Measurements from ENCODE around the gene RAET1L.

DNA sequence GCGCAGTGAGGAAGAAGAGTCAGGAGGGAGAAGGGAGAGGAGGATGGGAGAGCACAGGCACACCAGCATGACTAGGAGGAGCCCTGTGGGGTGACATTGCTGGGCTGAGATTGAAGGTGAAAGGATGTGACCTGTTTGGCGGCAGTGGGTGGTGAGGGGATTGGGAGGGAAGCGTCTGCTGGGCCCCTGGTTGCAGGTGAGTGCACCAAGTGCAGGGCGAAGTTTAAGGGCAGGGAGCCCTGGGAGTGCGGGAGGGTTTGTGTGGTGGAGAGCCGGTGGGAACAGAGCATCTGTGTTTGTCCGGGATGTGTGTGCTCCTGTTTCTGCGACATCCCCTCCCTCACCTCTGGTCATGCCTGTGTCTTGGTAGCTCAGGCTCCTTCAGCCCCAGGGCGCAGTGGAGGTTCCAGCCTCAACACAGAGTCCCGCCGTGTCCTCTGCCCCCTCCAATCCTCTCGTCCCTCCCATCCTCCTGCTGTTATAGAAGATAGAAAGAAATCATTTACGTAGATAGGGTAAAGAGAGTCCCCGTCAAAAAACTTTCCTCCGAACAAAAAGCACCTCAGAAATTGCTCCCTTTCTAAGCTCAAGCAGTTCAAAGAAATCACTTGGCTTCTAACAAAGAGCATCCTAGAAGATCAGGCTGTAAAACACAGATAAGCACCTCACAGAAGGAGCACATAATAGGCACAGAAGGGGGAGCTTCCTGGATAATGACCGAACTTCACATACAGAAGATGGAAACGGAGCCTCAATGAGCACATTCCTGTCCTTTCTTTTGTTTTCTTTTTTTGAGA, 36.6 kb downstream of the RAET1L start:
- no peak for TF ChIP-seq POLR2AphosphoS5 (IDR thresholded peaks at IDR 0.05; ENCODE audit: borderline replicate concordance, low read depth, low read length)
- no peak for TF ChIP-seq EZH2 (IDR thresholded peaks at IDR 0.05)

All from SK-N-MC (cell line).